ENCODE measurements around the gene CD99L2. TPM values are rescaled to one million over a fixed set of nuclear protein-coding genes. Genes with fewer than 3 reads are reported as not detected.

CD99L2 gene
- total RNA-seq, 4 donors from 2014 or later, result 12.3 to 22.4 (median 16.5) TPM

DNA sequence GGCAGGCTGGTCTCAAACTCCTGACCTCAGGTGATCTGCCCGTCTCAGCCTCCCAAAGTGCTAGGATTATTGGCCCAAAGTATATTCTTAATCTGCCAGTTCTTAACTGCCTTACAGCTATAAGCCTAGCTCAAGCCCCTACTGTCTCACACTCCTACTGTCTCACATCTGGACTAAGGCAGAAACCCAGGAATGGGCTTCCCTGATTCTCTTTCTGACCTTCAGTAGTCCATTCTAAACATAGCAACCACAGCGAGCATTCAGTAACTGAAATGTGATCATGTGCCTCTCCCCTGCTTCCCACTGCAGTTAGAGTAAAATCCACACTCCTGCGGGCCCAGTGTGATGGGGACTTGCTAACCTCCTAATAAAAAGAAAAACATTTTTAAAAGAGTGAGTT lies 146.3 kb downstream of the CD99L2 start:
- intact Hi-C loops (cut with DNase I; ENCODE audit: low total_unique reads), result no loop called here
- 80 to 100% methylated on average over 1 to 3 of the region's 3 CpGs for WGBS, 2 donors (ENCODE audit: low coverage in 1 of 2)
- H3K27me3 ChIP-seq, result no peaks in the 10 kb centered on the region

DNA sequence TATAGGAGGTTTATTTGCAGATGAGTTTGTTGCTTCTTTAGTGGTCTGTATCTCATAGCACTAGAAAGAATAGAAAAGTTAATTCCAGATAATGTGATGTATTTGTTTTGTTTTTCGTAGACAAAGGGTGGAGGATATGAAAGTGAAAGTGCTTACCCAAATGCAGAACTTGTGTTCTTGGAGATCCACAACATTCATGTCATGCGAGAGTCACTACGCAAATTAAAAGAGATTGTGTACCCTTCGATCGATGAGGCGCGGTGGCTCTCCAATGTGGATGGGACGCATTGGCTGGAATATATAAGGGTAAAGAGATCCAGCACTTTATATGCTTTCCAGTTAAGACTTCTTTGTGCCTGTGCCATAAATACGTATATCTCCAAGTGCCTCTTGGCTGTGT lies 162.0 kb downstream of the CD99L2 start:
- H3K9me3 ChIP-seq, result no peaks in the 10 kb centered on the region
- in situ Hi-C loops (cut with MboI; ENCODE audit: low pct_ligation_motif_present in 1 of 4, low pct_unique_long_range_greater_than_20kb in 1 of 4, low sequenced_read_pairs in 3 of 4) (no loop called here), intact Hi-C loops (cut with DNase I; ENCODE audit: low total_unique reads) (no loop called here)
- H3K36me3 ChIP-seq, result no peaks in the 10 kb centered on the region
- TF ChIP-seq POLR2AphosphoS5 (IDR thresholded peaks at IDR 0.05), result no peak
- TF ChIP-seq, protein P1, sequence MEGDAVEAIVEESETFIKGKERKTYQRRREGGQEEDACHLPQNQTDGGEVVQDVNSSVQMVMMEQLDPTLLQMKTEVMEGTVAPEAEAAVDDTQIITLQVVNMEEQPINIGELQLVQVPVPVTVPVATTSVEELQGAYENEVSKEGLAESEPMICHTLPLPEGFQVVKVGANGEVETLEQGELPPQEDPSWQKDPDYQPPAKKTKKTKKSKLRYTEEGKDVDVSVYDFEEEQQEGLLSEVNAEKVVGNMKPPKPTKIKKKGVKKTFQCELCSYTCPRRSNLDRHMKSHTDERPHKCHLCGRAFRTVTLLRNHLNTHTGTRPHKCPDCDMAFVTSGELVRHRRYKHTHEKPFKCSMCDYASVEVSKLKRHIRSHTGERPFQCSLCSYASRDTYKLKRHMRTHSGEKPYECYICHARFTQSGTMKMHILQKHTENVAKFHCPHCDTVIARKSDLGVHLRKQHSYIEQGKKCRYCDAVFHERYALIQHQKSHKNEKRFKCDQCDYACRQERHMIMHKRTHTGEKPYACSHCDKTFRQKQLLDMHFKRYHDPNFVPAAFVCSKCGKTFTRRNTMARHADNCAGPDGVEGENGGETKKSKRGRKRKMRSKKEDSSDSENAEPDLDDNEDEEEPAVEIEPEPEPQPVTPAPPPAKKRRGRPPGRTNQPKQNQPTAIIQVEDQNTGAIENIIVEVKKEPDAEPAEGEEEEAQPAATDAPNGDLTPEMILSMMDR (IDR thresholded peaks at IDR 0.05), result no peak
- TF ChIP-seq POLR2A (IDR thresholded peaks at IDR 0.05), result no peak
- WGBS, 2 donors (ENCODE audit: low coverage in 1 of 2), result 75% methylated on average over 9 of the region's 9 CpGs; no CpG with 5 or more reads in 1 of the 2 donors
- H3K27ac ChIP-seq, result no peak overlapping the region
- no peak for DNase-seq
- no peaks in the 10 kb centered on the region for H3K4me1 ChIP-seq
- H3K4me3 ChIP-seq, result no peak overlapping the region
- no peaks in the 10 kb centered on the region for H3K27me3 ChIP-seq

More for the DNA sequence above, 146.3 kb downstream of the CD99L2 start:
- Histone ChIP-seq H3K27ac (no peak overlapping the region), H3K9me3 (no peaks in the 10 kb centered on the region), H3K4me3 (no peak overlapping the region), H3K4me1 (no peaks in the 10 kb centered on the region), H3K36me3 (no peaks in the 10 kb centered on the region)
- in situ Hi-C loops (cut with MboI; ENCODE audit: low pct_ligation_motif_present in 1 of 4, low pct_unique_long_range_greater_than_20kb in 1 of 4, low sequenced_read_pairs in 3 of 4), result no loop called here
- DNase-seq, result no peak
- TF ChIP-seq POLR2A (IDR thresholded peaks at IDR 0.05), result no peak
- no peak for TF ChIP-seq EP300 (IDR thresholded peaks at IDR 0.05; ENCODE audit: low read depth)
- no peak for TF ChIP-seq POLR2AphosphoS5 (IDR thresholded peaks at IDR 0.05)
- TF ChIP-seq, protein P1 (IDR thresholded peaks at IDR 0.05), result no peak

DNA sequence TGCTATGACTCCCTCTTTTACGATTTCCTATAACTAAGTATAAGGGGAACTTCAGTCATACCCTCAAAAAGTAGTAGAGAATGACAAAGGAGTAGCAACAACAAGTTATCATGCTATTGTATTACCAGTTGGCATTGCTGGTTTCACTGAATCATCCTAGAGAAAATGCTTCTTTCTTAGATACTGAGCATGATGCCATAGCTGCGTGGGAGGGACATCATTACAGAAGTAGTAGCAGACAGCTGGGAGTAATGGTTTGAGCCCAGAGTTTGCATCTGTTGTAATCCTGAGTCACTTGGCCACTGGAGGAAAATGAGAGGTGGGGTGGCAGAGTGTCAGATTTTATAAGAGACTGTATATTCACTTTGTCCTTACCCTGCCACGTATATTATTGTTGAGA lies 166.7 kb downstream of the CD99L2 start:
- WGBS, 2 donors (ENCODE audit: low coverage in 1 of 2), result 69 to 75% methylated on average over 2 to 3 of the region's 3 CpGs
- Histone ChIP-seq H3K9me3 (no peaks in the 10 kb centered on the region), H3K4me3 (no peak overlapping the region), H3K27me3 (no peaks in the 10 kb centered on the region), H3K4me1 (no peaks in the 10 kb centered on the region), H3K36me3 (no peaks in the 10 kb centered on the region), H3K27ac (no peak overlapping the region)
- intact Hi-C loops (cut with DNase I; ENCODE audit: low total_unique reads) (no loop called here), in situ Hi-C loops (cut with MboI; ENCODE audit: low pct_ligation_motif_present in 1 of 4, low pct_unique_long_range_greater_than_20kb in 1 of 4, low sequenced_read_pairs in 3 of 4) (no loop called here)
- DNase-seq, result no peak
- no peak for TF ChIP-seq POLR2AphosphoS5 (IDR thresholded peaks at IDR 0.05)
- TF ChIP-seq POLR2A (IDR thresholded peaks at IDR 0.05), result no peak
- TF ChIP-seq, protein P1 (IDR thresholded peaks at IDR 0.05), result no peak
- TF ChIP-seq EP300 (IDR thresholded peaks at IDR 0.05; ENCODE audit: low read depth), result no peak

DNA sequence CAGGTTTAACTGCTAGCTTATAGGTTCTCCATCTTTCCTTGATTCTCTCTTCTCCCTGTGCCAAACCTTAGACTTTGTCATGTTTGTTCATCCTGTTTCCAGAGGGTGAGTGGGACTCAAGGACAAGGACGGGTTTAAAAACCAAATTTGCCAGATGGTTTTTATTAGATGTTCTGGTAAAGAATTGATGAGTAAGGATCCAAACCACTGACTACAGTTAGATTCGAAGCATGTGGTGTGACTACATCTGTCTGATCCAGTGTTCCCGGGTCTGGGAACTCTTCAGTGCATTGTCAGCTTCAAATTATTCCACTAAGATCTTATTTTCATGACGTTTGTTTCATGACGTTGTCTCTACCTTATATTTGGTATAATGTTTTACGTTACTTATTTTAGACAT lies 167.7 kb downstream of the CD99L2 start:
- Histone ChIP-seq H3K27me3 (no peaks in the 10 kb centered on the region), H3K4me3 (no peak overlapping the region), H3K27ac (no peak overlapping the region), H3K36me3 (no peaks in the 10 kb centered on the region), H3K9me3 (no peaks in the 10 kb centered on the region), H3K4me1 (no peaks in the 10 kb centered on the region)
- in situ Hi-C loops (cut with MboI; ENCODE audit: low pct_ligation_motif_present in 1 of 4, low pct_unique_long_range_greater_than_20kb in 1 of 4, low sequenced_read_pairs in 3 of 4) (no loop called here), intact Hi-C loops (cut with DNase I; ENCODE audit: low total_unique reads) (no loop called here)
- TF ChIP-seq, protein P1 (IDR thresholded peaks at IDR 0.05), result no peak
- TF ChIP-seq EP300 (IDR thresholded peaks at IDR 0.05; ENCODE audit: low read depth), result no peak
- TF ChIP-seq POLR2A (IDR thresholded peaks at IDR 0.05), result no peak
- TF ChIP-seq POLR2AphosphoS5 (IDR thresholded peaks at IDR 0.05), result no peak
- no peak for DNase-seq
- WGBS, 2 donors (ENCODE audit: low coverage in 1 of 2), result 77 to 96% methylated on average over 3 to 6 of the region's 6 CpGs
